Measurements from ENCODE around the gene PIM3.

Gene PIM3

DNA sequence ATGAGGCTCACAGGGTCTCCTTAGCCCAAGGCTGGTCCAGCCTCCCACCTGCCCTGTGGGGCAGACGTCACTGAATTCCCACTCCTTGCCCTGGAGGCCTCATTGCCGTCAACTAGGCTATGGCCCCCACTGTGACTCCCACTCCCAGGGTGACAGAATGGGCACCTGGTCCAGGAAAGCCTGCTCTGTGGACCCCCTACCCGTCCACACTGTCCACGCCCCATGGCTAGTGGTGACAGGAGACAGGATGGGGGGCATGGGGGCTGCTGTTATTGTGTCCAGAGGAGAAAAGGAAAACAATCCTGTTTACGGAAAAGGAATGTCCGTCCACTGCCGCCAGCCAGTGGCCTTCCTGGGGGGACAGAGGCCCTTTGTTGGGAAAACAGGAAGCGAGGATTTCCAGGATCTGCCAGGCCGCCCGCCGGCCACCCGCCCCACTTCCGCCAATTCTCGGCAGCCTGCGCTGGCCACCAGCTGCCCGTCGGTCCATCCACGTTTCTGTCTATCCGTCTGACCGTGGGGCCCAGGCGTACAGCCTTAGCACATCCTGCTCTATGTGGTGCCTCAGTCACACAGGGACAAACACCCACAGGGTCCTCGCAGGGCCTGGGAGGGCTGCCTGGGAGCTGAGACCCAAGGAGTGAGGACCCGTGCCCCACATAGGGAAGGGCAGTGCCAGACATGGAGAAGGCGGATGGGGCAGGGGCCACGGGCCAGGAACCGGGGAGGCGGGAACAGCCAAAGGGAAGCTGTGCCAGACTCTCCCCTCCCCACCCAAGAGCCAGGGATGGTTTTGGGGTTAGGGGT, 22.6 kb upstream of the PIM3 start:
- TF ChIP-seq CTCF (IDR thresholded peaks at IDR 0.05; ENCODE audit: insufficient read depth, low read length, poor library complexity, severe bottlenecking) = no peak
- Histone ChIP-seq H3K36me3 (ENCODE audit: control insufficient read depth, insufficient read depth, low read length) (no peaks in the 10 kb centered on the region), H3K27me3 (replicated peaks; ENCODE audit: control insufficient read depth, insufficient read depth, low read length) (no peaks in the 10 kb centered on the region), H3K4me3 (replicated peaks; ENCODE audit: low read depth, low read length) (no peak overlapping the region)
- no peak for DNase-seq (ENCODE audit: extremely low read depth, insufficient read length)

DNA sequence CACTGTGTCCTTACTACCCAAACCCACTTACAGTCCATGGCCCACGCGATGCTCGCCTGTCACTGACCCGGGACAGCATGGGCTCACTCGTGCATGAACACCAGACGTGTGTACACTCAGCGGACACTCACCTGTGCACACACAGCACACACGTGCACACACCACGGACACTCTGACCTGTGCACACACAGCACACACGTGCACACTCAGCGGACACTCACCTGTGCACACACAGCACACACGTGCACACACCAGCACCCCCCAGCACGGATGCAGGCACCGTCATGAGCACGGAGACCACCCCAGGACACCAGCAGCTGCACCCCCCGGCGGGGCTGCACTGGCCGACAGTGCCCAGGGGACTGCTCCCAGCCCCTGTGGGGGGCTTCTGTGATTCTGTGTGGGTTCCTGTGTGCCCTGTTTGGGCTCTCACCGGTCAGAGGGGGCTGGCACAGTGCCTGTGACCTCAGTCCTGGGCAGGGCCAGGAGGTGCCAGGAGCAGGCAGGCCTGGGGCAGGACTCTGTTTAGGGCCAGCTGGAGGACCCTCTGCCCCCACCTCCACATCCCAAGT, 21.9 kb upstream of the PIM3 start:
- H3K36me3 ChIP-seq (ENCODE audit: control insufficient read depth, insufficient read depth, low read length) = no peaks in the 10 kb centered on the region
- no peaks in the 10 kb centered on the region for H3K27me3 ChIP-seq (replicated peaks; ENCODE audit: control insufficient read depth, insufficient read depth, low read length)
- no peak for TF ChIP-seq CTCF (IDR thresholded peaks at IDR 0.05; ENCODE audit: insufficient read depth, low read length, poor library complexity, severe bottlenecking)
- H3K4me3 ChIP-seq (replicated peaks; ENCODE audit: low read depth, low read length) = no peak overlapping the region
- no peak for DNase-seq (ENCODE audit: extremely low read depth, insufficient read length)

GRCh38 chr22:49941507-49942316, 18.9 kb upstream of the PIM3 start:
- Histone ChIP-seq H3K4me3 (replicated peaks; ENCODE audit: low read depth, low read length) (no peak overlapping the region), H3K36me3 (ENCODE audit: control insufficient read depth, insufficient read depth, low read length) (no peaks in the 10 kb centered on the region), H3K27me3 (replicated peaks; ENCODE audit: control insufficient read depth, insufficient read depth, low read length) (no peaks in the 10 kb centered on the region)
- no peak for DNase-seq (ENCODE audit: extremely low read depth, insufficient read length)
- TF ChIP-seq CTCF (IDR thresholded peaks at IDR 0.05; ENCODE audit: insufficient read depth, low read length, poor library complexity, severe bottlenecking) = no peak

- Histone ChIP-seq H3K4me3 (replicated peaks; ENCODE audit: low read depth, low read length) (no peak overlapping the region), H3K36me3 (ENCODE audit: control insufficient read depth, insufficient read depth, low read length) (no peaks in the 10 kb centered on the region), H3K27me3 (replicated peaks; ENCODE audit: control insufficient read depth, insufficient read depth, low read length) (no peaks in the 10 kb centered on the region)
- no peak for DNase-seq (ENCODE audit: extremely low read depth, insufficient read length)
- no peak for TF ChIP-seq CTCF (IDR thresholded peaks at IDR 0.05; ENCODE audit: insufficient read depth, low read length, poor library complexity, severe bottlenecking)
These were observed 17.8 kb upstream of the PIM3 start for GRCh38 chr22:49942565-49943404.

GRCh38 chr22:49943405-49943765, 17.2 kb upstream of the PIM3 start:
- no peak for TF ChIP-seq CTCF (IDR thresholded peaks at IDR 0.05; ENCODE audit: insufficient read depth, low read length, poor library complexity, severe bottlenecking)
- no peak for DNase-seq (ENCODE audit: extremely low read depth, insufficient read length)
- Histone ChIP-seq H3K36me3 (ENCODE audit: control insufficient read depth, insufficient read depth, low read length) (no peaks in the 10 kb centered on the region), H3K27me3 (replicated peaks; ENCODE audit: control insufficient read depth, insufficient read depth, low read length) (no peaks in the 10 kb centered on the region), H3K4me3 (replicated peaks; ENCODE audit: low read depth, low read length) (no peak overlapping the region)

Data from GM06990 (cell line).